ENCODE results near the gene GRID1. TPM values are rescaled to one million over a fixed set of nuclear protein-coding genes. Genes with fewer than 3 reads are reported as not detected.

The GRID1 gene
- total RNA-seq, 4 donors from 2014 or later = 0.03 to 2.7 (median 0.49) TPM

DNA sequence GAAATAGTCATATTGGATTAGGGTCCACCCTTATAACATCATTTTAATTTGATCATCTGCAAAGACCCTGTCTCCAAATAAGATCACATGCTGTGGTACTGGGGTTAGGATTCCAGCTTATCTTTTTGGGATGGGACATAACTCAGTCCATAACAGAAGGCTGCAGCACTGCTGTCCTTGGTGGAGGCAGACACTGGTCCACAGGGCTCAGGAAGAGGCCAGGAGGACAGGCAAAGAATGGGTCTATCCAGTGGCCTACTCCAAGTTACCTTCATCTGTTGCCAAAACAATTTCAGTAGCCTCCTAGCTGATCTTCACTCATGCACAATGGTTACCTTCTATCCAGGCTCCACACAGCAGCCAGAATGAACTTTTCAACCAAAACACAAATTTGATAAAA lies 387.0 kb downstream of the GRID1 start:
- Histone ChIP-seq H3K9me3 (no peaks in the 10 kb centered on the region), H3K4me3 (no peak overlapping the region), H3K36me3 (no peaks in the 10 kb centered on the region), H3K27ac (no peak overlapping the region), H3K4me1 (no peaks in the 10 kb centered on the region), H3K27me3 (no peaks in the 10 kb centered on the region)
- TF ChIP-seq, protein P1, sequence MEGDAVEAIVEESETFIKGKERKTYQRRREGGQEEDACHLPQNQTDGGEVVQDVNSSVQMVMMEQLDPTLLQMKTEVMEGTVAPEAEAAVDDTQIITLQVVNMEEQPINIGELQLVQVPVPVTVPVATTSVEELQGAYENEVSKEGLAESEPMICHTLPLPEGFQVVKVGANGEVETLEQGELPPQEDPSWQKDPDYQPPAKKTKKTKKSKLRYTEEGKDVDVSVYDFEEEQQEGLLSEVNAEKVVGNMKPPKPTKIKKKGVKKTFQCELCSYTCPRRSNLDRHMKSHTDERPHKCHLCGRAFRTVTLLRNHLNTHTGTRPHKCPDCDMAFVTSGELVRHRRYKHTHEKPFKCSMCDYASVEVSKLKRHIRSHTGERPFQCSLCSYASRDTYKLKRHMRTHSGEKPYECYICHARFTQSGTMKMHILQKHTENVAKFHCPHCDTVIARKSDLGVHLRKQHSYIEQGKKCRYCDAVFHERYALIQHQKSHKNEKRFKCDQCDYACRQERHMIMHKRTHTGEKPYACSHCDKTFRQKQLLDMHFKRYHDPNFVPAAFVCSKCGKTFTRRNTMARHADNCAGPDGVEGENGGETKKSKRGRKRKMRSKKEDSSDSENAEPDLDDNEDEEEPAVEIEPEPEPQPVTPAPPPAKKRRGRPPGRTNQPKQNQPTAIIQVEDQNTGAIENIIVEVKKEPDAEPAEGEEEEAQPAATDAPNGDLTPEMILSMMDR (IDR thresholded peaks at IDR 0.05) = no peak
- TF ChIP-seq POLR2A (IDR thresholded peaks at IDR 0.05) = no peak
- intact Hi-C loops (cut with DNase I) = no loop called here
- no peak for DNase-seq

DNA sequence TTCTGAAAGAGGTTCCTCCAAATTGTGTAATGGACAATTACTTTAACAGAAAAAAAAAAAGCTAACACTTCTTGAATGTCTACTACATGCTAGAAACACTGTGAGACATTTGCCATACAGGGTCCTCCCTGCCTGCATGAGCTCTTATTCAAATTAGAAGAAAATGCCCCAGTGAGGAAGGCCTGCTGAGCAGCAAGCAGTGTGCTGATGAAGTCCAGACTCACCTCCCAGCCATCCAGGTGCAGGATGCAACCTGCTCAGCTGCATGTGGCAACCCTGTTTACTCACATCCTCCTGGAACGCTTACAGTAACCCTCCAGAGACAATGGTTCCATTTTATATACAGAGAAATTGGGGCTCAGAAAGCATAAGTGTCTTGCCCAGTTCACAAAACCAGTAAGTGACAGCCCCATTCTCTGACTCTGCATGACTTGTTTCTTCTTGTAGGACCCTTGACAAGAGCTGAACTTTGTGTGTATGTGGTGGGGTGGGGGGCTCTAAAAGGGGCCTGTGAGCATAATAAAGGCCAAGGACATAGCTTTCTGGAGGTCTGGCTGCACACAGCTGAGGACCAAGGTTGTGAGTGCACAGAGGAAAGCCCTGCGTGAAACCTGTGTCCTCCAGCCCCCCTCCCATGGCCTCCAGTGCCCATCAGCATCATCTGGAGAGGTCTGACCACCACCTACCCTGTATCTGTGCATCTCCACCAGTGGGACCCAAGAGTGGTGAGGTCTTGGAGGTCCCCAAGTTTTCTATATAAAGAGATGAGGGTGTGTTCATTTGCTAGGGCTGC lies 387.8 kb downstream of the GRID1 start:
- Histone ChIP-seq H3K9me3 (no peaks in the 10 kb centered on the region), H3K36me3 (no peaks in the 10 kb centered on the region), H3K4me1 (no peaks in the 10 kb centered on the region), H3K27ac (no peak overlapping the region), H3K4me3 (no peak overlapping the region), H3K27me3 (no peaks in the 10 kb centered on the region)
- intact Hi-C loops (cut with DNase I) = no loop called here
- WGBS, 2 donors = 57 to 63% methylated on average over 2 of the region's 2 CpGs
- no peak for DNase-seq
- no peak for TF ChIP-seq POLR2A (IDR thresholded peaks at IDR 0.05)
- TF ChIP-seq, protein P1 (IDR thresholded peaks at IDR 0.05) = no peak

DNA sequence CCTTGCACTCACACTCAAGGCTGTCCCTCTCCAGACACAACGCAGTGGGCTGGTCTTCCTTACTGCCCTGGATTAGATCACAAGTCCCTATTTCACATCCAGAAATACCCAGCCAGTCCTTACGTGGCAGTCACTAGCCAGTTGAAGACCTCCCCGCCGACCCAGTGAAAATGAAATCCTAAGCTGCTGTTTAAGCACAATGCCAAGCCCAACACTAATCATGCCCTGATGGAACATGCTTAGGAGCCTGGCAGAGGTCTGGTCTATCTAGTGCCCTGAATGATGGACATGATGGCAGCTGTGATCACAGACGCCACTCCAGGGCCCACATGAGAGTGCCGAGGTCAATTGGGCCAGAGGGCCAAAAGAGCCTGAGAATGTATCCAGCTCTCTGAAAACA lies 389.0 kb downstream of the GRID1 start:
- no peaks in the 10 kb centered on the region for H3K9me3 ChIP-seq
- H3K27ac ChIP-seq = no peak overlapping the region
- intact Hi-C loops (cut with DNase I) = no loop called here
- no peaks in the 10 kb centered on the region for H3K4me1 ChIP-seq
- H3K4me3 ChIP-seq = no peak overlapping the region
- TF ChIP-seq, protein P1 (IDR thresholded peaks at IDR 0.05) = no peak
- TF ChIP-seq POLR2A (IDR thresholded peaks at IDR 0.05) = no peak
- no peak for DNase-seq
- H3K27me3 ChIP-seq = no peaks in the 10 kb centered on the region
- no peaks in the 10 kb centered on the region for H3K36me3 ChIP-seq
- 88 to 95% methylated on average over 2 to 6 of the region's 6 CpGs for WGBS, 2 donors

DNA sequence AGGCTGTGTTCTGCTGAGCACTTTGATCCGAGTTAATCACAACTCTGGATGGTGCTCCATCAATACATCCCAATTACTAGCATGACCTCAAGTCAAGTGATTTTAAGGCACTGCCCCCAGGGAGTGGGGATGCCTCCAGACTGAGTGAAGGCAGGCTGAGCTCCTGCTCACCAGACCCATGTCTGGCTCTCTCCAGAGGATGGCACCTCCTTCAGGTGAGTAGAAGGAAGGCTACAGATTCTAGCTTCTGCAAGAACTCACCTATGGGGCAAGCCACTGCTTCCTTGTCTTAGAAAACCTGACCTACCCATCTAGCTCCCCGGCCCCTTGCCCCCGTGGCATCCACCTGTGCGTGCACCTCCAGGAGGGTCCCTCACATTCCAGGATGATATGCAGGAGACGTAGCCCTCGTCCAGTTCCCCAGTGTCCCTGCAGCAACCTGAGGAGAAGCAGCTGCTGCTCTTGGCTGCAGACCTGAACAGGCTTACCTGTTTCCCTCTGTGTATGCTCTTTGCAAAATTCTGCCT lies 390.3 kb downstream of the GRID1 start:
- no peak for DNase-seq
- 0 to 83% methylated on average over 1 of the region's 6 CpGs for WGBS, 2 donors

DNA sequence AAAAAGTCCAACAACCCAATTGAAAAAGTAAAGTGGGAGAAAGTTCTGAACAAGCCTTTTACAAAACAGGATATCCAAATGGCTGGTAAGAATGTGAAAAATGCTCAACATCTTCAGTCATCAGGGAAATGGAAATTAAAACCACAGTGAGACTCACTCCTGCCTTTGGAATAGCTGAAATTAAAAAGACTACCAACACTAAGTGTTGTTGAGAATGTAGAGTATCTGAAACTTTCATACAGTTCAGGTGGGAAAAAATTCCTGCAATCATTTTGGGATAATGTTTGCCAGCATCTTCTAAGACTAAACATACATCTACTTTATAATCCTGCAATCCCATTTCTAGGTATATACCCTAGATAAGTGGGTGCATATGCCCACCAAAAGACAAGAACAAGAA lies 395.1 kb downstream of the GRID1 start:
- no peak overlapping the region for H3K4me3 ChIP-seq
- no peaks in the 10 kb centered on the region for H3K27me3 ChIP-seq
- no peak for TF ChIP-seq POLR2A (IDR thresholded peaks at IDR 0.05)
- TF ChIP-seq, protein P1 (IDR thresholded peaks at IDR 0.05) = no peak
- H3K4me1 ChIP-seq = no peaks in the 10 kb centered on the region
- intact Hi-C loops (cut with DNase I) = no loop called here
- H3K36me3 ChIP-seq = no peaks in the 10 kb centered on the region
- no peak for DNase-seq
- H3K27ac ChIP-seq = no peak overlapping the region
- peaks cover 0 to 6% (median 0%) of the 10 kb centered on the region in 3 donors for H3K9me3 ChIP-seq

More for the DNA sequence above, 390.3 kb downstream of the GRID1 start:
- Histone ChIP-seq H3K4me3 (no peak overlapping the region), H3K27ac (no peak overlapping the region), H3K4me1 (no peaks in the 10 kb centered on the region), H3K36me3 (no peaks in the 10 kb centered on the region), H3K27me3 (no peaks in the 10 kb centered on the region), H3K9me3 (peaks cover 0 to 4% (median 0%) of the 10 kb centered on the region in 3 donors)
- intact Hi-C loops (cut with DNase I) = no loop called here
- TF ChIP-seq POLR2A (IDR thresholded peaks at IDR 0.05) = no peak
- TF ChIP-seq, protein P1 (IDR thresholded peaks at IDR 0.05) = no peak

Measured in esophagus squamous epithelium (tissue), 5 donors.